ENCODE data around the gene OR4F17.
"Not testable (repeated sequence)": the region's sequence is repeated elsewhere in the genome, so short reads cannot be mapped to it uniquely, and the experiment has no call there.

The OR4F17 gene, protein sequence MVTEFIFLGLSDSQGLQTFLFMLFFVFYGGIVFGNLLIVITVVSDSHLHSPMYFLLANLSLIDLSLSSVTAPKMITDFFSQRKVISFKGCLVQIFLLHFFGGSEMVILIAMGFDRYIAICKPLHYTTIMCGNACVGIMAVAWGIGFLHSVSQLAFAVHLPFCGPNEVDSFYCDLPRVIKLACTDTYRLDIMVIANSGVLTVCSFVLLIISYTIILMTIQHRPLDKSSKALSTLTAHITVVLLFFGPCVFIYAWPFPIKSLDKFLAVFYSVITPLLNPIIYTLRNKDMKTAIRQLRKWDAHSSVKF

DNA sequence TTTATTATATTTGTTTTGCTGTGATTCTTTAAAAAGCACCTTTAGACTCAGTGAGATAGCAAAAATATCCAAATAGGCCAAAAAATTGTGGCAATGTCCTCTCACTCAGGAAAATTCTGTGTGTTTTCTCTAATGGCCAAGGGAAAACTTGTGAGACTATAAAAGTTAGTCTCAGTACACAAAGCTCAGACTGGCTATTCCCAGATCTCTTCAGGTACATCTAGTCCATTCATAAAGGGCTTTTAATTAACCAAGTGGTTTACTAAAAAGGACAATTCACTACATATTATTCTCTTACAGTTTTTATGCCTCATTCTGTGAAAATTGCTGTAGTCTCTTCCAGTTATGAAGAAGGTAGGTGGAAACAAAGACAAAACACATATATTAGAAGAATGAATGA is at the start of gene OR4F17:
Gene OR4F17, plus strand, starts transcription at position 301 of the 400 bp plus-strand sequence. CDS start 3,575 bp downstream, outside the sequence.
- DNase-seq (ENCODE audit: low read depth) = not testable (repeated sequence)

DNA sequence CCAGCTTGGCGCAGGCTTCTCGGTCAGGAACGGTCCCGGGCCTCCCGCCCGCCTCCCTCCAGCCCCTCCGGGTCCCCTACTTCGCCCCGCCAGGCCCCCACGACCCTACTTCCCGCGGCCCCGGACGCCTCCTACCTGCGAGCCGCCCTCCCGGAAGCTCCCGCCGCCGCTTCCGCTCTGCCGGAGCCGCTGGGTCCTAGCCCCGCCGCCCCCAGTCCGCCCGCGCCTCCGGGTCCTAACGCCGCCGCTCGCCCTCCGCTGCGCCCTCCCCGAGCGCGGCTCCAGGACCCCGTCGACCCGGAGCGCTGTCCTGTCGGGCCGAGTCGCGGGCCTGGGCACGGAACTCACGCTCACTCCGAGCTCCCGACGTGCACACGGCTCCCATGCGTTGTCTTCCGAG is 36.1 kb upstream of the OR4F17 start:
- peak; percentile 59 for DNase-seq (ENCODE audit: low read depth)

DNA sequence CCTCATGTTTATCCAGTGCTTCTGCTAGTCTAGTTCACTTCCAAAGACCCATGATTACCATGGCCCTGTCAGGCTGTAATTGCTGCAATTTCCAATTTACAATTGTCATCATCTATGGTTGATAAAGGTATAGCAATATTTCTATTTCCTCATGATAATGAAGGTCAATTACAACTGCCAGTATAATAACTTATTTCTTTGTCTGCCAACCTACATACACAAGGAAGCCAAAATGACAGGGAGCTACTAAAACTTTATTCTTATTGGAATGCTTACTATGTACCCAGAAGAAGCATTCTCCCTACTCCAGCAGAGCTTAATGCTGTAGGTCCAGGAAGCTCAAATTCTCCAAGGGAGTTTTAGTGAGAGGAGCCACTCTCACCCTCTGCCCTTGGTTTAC is 24.0 kb upstream of the OR4F17 start:
- DNase-seq (ENCODE audit: low read depth) = not testable (repeated sequence)

DNA sequence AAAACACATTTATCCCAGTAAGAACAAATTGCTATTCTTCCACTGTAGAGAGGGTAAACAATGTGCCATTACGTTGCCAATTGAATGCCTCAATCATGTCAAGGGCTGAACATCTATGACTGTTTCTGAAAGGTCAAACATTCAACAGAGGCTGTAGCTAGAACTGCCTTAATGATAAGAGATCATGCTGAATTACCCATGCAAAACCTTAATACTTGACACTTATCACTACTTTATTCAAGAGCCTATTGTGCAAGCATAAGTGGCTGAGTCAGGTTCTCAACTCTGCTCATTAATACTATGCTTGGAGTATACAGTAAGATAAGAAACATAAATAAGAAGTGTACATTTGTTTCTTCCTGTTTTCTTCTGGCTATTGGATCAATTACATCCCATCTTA is 23.3 kb upstream of the OR4F17 start:
- not testable (repeated sequence) for DNase-seq (ENCODE audit: low read depth)

DNA sequence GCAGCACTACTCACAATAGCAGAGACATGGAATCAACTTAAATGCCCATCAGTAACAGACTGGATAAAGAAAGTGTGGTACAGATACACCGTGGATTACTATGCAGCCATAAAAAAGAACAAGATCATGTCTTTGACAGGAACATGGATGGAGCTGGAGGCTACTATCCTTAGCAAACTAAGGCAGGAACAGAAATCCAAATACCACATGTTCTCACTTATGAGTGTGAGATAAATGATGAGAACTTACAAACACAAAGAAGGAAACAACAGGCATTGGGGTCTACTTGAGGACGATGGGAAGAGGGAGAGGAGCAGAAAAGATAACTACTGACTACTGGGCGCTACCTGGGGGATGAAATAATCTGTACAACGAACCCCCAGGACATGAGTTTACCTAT is 16.2 kb upstream of the OR4F17 start:
- DNase-seq (ENCODE audit: low read depth) = not testable (repeated sequence)

DNA sequence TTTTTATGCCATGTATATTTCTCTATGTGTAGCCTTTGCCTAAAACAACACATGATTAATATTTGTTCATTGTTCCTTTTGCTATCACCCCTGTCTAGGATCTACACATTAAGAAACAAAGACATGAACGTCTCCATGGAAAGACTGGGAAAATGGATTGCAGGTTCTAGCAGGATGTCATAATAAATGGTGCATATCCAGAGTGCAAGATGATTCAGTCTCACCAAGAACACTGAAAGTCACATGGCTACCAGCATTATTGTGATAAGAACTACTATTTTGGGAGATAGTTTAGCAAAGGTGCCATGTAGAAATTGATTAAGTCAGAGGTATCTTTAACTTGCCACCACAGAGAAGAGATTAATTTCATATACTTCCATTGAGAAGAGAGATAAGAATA is 12.1 kb upstream of the OR4F17 start:
- not testable (repeated sequence) for DNase-seq (ENCODE audit: low read depth)

DNA sequence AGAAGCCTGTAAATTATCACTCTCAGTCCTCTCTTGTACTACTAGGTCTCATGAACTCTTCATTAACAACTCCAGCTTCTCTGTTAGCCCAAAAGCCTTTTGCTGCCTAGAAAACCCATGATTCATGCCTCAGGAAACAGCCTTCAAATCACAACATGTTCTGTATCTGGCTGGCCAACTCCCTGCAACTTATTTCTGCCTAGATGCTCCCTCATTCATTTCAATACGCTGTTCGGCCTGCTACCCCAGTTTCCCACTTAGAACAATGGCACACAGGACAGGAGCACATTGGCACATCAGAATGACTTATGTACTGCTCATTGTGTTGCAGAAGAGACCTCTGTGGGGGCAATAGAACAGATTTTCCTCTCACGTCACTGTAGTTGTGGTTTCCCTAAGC is 9.3 kb upstream of the OR4F17 start:
- not testable (repeated sequence) for DNase-seq (ENCODE audit: low read depth)

DNA sequence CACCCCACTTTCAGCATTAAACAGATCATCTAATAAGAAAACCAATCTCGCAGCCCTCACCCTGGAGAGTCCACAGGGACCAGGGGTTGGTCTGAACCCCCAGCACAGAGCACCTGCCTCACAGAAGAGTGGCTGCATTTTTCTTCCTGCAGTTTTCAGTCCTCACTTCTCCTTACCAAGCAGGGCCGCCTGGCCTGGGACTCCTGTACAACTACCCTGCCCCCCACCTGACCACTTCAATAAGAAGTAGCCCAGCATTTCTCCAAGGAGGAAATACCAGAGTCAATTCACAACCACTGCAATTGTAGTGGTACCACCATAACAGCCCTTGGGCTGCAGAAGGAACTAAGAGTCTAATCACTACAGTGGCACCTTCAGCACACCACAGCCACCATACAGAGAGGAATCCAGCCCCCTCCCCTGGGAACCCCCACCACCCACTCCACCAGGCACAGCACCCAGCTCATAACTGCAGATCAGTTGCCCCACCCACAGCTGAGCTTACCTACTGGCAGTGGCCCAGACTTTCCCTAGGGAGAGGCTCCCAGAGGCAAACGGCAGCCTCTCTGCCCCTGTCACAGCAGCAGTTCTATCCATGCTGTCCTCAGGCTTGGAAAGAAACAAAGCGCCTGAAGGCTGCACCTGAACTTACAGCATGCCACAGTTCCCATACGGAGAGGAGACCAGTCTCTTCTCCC is 13.7 kb downstream of the OR4F17 start:
- not testable (repeated sequence) for DNase-seq (ENCODE audit: low read depth)
